DMS53 treated with DMSO at 0.1 percent for 48 hours (cell line): ENCODE results near the gene USP9Y.
"Not testable (repeated sequence)": the region's sequence is repeated elsewhere in the genome, so short reads cannot be mapped to it uniquely, and the experiment has no call there.

Experiments used
- DNase-seq: peaks from one replicate; lab custom pipeline; 2025; ENCODE audit not compliant: unreplicated experiment; lab: John Stamatoyannopoulos, UW

The USP9Y gene, protein sequence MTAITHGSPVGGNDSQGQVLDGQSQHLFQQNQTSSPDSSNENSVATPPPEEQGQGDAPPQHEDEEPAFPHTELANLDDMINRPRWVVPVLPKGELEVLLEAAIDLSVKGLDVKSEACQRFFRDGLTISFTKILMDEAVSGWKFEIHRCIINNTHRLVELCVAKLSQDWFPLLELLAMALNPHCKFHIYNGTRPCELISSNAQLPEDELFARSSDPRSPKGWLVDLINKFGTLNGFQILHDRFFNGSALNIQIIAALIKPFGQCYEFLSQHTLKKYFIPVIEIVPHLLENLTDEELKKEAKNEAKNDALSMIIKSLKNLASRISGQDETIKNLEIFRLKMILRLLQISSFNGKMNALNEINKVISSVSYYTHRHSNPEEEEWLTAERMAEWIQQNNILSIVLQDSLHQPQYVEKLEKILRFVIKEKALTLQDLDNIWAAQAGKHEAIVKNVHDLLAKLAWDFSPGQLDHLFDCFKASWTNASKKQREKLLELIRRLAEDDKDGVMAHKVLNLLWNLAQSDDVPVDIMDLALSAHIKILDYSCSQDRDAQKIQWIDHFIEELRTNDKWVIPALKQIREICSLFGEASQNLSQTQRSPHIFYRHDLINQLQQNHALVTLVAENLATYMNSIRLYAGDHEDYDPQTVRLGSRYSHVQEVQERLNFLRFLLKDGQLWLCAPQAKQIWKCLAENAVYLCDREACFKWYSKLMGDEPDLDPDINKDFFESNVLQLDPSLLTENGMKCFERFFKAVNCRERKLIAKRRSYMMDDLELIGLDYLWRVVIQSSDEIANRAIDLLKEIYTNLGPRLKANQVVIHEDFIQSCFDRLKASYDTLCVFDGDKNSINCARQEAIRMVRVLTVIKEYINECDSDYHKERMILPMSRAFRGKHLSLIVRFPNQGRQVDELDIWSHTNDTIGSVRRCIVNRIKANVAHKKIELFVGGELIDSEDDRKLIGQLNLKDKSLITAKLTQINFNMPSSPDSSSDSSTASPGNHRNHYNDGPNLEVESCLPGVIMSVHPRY (N-terminal part only)

DNA sequence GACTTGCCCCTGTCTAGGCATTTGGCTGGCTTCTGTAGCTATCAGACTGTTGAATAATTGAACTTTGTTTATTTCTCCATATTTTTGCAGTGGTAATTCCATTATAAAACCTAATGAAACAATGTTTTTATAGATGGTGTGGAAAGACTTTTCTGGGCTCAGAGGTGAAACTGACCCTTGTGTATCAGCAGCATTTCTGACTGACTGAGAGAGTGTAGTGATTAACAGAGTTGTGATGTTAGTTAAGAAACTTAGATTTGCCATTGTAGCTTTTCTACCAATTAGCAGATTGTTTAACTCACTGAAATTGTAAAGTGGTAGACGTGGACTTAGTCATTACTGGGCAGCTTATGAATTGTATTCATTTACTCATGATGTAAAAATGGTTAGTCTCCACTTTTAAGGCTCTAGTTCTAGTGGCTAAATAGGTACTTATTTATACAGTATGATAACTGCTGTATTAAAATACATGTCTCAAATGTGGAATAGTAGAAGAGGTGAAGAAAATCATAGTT is at the start of gene USP9Y:
Gene USP9Y, plus strand, starts transcription at position 51 of the 515 bp plus-strand sequence. CDS start 8,217 bp downstream, outside the sequence.
- no peak for DNase-seq

DNA sequence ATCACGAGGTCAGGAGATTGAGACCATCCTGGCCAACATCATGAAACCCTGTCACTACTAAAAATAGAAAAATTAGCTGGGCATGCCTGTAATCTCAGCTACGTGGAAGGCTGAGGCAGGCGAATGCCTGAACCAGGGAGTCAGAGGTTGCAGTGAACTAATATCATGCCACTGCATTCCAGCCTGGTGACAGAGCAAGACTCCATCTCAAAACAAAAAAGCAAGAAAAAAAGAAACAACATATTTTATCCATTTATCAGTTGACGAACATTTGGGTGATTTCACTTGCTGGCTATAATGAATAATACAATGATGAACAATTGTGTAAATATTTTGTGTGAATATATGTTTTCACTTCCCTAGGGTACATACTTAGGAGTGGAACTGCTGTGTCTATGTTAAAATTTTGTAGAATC is 49.4 kb upstream of the USP9Y start:
- no peak for DNase-seq

DNA sequence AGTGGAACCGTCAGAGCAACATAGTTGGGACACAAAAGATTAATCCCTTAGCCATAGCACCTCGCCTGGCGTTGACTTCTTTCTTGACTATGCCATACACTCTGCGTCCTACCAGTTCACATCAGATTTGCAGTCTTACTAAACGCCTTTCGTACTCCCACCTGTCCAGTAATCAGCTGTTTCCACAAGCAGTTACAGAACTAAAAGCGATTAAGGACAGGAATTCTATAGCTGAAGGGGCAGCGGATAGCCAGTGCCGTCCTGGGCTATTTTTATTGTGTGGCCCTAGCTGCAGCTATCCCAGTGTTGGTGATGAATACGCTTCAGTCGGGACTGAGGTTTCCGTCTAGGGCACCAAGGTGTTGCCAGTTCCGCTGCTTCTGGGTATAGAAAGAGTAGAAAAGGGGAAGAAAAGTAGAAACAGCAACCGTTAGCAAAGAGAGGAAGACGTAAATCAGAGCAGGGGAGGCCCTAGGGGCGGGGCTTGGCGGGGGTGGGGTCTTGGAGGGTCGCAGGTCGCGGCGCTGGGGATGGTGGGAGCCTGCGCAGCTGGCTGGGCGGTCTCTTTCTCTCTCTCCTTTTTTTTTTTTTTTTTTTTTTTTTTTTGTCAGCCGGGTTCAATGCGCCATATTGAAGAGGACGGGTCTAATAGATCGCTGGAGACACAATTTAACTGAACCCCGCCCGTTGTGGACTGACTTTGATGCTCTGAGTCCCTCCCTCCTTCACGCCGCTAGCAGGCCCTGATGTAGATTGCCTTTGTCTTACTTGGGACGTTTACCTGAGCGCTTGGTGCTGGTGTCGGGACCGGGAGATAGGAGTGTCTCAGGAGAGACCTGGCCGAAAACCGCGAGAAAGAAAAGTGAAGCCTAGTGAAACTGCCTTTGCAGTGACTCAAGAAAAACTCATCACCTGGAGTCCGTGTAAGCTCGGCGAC is 39.0 kb upstream of the USP9Y start:
- no peak for DNase-seq

- no peak for DNase-seq
Measured at GRCh38 chrY:12662745-12663591, 38.1 kb upstream of the USP9Y start.

DNA sequence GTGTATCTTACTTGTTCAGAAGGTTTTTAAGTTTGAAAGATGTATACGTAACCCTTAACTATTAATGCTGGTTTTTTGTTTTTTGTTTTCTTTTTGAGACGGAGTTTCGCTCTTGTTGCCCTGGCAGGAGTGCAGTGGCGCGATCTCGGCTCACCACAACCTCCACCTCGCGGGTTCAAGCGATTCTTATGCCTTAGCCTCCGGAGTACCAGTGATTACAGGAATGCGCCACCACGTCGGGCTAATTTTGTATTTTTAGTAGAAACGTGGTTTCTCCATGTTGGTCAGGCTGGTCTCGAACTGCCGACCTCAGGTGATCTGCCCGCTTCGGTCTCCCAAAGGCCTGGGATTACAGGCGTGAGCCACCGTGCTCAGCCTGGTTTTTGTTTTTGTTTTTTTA is 37.2 kb upstream of the USP9Y start:
- DNase-seq: not testable (repeated sequence)

- DNase-seq: no peak
Measured at GRCh38 chrY:12678111-12678510, 22.9 kb upstream of the USP9Y start.

- no peak for DNase-seq
Measured at GRCh38 chrY:12681535-12681934, 19.5 kb upstream of the USP9Y start.

- DNase-seq: no peak
Measured at GRCh38 chrY:12688337-12688736, 12.7 kb upstream of the USP9Y start.

GRCh38 chrY:12700087-12700486 is 944 bp upstream of the USP9Y start:
- DNase-seq: no peak

DNA sequence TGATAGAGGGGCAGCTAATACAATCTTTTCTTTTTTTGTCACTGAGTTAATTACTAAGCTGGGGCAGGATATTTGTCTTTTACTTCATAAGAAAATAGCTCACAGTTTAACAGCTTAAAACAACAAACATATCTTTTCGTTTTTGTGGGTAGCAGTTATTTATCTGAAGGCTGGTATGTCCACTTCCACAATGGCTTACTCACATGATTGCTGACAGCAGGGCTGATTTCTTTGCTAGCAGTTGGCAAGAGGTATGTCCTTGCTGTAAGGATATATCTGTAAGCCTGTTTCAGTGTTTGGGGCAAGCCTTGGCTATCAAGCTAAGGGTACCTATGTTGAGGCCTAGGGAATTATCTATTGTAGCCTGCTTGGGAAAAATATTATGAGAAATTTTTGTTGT is 1.1 kb downstream of the USP9Y start:
- no peak for DNase-seq

GRCh38 chrY:12710460-12710859 is 9.4 kb downstream of the USP9Y start:
- DNase-seq: no peak

DNA sequence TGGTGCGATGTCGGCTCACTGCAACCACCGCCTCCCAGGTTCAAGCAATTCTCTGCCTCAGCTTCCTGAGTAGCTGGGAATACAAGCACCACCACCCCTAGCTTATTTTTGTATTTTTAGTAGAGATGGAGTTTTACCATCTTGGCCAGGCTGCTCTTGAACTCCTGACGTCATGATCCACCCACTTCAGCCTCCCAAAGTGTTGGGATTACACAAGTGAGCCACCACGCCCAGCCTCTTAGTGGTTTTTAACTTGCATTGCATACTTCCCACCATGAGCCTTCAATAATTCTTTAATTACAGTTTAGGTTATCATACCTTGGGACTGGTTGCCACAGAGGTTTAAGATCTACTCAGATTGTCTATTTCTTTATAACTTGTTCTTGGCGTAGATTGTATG is 14.3 kb downstream of the USP9Y start:
- no peak for DNase-seq

DNA sequence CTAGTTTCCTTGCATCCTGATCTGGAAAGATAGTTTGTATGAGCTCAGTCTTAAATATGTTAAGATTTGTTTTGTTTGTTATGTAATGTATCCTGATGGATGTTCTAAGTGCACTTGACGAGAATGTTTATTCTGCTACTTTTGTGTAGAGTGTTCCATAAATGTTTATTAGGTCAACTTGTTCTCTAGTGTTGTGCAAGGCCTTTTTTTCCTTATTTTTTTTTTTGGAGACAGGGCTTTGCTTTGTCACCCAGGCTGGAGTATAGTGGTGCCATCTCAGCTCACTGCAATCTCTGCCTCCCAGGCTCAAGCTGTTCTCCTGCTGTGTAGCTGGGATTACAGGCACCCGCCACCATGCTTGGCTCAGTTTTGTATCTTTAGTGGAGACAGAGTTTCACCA is 28.7 kb downstream of the USP9Y start:
- DNase-seq: no peak

DNA sequence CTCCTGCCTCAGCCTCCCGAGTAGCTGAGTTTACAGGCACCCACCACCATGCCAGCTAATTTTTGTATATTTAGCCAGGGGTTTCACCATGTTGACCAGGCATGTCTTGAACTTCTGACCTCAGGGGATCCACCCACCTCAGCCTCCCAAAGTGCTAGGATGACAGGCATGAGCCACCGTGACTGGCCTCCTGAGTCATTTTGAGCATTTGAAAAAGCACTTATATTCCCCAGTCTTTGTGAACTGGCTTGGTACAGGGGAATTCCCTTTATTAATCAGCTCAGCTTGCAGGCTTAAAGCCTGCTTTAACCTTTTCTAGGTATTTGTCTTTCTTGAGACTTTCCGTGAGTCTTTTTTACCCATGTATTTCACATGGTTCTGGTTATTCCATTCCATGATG is 32.6 kb downstream of the USP9Y start:
- no peak for DNase-seq

DNA sequence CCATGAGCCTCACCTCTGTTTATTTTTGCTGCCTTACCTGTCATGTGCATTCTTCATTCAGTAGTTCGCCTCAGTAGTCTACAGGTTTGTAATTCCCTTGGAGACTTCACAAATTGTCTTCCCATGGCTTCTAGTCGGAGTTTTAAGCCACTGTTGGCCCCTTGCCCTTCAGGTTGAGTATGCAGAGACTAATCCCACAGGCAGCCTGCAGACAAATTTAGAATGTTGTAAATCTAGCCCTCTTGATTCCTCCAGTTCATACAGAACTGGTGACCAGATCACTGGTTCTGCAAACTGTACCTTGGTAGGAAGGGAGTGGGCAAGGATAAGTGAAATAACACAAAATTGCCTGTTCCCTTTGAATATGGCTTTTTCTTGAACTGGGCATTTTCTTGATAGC is 33.0 kb downstream of the USP9Y start:
- no peak for DNase-seq

DNA sequence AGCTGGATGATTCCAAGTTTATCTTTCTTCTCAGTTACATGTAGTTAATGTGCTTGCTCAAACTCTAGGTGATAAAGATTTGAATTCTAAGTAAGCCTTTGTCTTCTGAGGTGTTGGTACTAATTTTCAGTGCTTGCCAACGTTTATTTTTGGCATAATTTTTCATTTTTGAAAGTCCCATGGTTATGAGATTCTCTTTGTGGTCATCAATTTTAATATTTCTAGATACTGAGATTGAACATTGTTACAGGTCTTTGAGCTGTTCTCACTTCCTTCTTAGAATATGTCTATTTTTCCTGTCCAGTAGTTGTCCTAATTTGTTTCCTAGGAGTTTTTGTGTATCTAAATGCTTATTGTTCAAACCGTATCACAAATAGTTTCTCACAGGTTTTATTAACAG is 40.4 kb downstream of the USP9Y start:
- DNase-seq: no peak

DNA sequence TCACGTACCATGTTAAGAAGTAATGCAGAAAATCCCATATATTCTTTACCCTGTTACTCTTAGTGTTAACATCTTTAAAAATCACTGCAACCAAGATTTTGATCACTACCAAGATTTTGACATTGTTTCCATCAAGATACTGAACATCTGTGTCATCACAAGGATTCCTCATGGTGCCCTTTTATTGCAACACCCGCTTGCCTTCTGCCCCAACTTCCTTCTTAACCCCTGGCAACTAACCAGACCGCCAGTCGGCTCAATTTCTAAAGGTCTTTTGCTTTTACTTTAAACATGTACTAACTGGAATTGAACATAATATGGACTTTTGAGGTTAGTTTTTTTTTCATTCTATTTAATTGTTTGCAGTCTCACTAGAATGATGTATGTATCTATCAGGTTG is 41.7 kb downstream of the USP9Y start:
- no peak for DNase-seq

- DNase-seq: no peak
Measured at GRCh38 chrY:12744091-12744490, 43.1 kb downstream of the USP9Y start.

GRCh38 chrY:12749293-12749692 is 48.3 kb downstream of the USP9Y start:
- DNase-seq: no peak

GRCh38 chrY:12752856-12753255 is 51.8 kb downstream of the USP9Y start:
- DNase-seq: no peak
